H1 (cell line): ENCODE results near the gene DVL3. TPM values are rescaled to one million over a fixed set of nuclear protein-coding genes. Genes with fewer than 3 reads are reported as not detected.

Experiments
- SUZ12 ChIP-seq: fragments of 200-600 bp; sonication (generic); IDR thresholded peaks from 2 replicates; pipeline ENCODE4 v1.6.1; 2012; ENCODE audit warnings: mild to moderate bottlenecking, inconsistent platforms, low read length, moderate library complexity, mixed read lengths
- polyA plus RNA-seq, 7 experiments: library from polyadenylated mRNA; depleted of rRNA in 3 of 7; stranded (reverse) in 5 of 7; unstranded in 2 of 7; fragments of >200 nt in 5 of 7; fragments of 200-250 nt in 2 of 7; gene quantifications; 1 replicate in 5 of 7; 2 replicates in 1 of 7; 4 replicates in 1 of 7; pipeline versions ENCODE4 v1.2.1 to v1.2.3, GENCODE V29; 2011 to 2013; ENCODE audit warnings: missing spikeins in 2 of 7, mixed read lengths in 2 of 7
- total RNA-seq: library from RNA; stranded (reverse); fragmentation: NEBNext Ultra II Directional; extraction: Animal tissue kit (Norgen Biotek cat#: 25700); gene quantifications from 2 replicates; pipeline ENCODE4 v1.2.1, GENCODE V29; 2021

Gene DVL3
- total and polyA plus RNA-seq, 2 of the 8 experiments (the other 6 are each of a cell fraction or from before 2014, with no cell fraction given), result 38.5 to 66.6 TPM

DNA sequence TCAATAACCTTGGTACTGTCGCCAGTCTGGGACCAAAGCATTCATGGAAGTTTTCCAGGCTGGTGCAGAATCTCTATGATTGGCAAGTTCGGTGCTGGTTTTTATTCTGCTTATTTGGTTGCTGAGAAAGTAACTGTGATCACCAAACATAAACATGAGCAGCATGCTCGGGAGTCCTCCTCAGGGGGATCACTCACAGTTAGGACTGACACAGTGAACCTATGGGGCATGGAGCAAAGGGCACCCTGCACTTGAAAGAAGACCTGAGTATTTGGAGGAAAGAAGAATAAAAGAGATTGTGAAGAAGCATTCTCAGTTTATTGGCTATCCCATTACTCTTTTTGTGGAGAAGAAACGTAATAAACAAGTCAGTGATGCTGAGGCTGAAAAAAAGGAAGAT is 39.2 kb upstream of the DVL3 start (continued):
- no peak for TF ChIP-seq SUZ12
